ENCODE measurements around the gene CDC40.

DNA sequence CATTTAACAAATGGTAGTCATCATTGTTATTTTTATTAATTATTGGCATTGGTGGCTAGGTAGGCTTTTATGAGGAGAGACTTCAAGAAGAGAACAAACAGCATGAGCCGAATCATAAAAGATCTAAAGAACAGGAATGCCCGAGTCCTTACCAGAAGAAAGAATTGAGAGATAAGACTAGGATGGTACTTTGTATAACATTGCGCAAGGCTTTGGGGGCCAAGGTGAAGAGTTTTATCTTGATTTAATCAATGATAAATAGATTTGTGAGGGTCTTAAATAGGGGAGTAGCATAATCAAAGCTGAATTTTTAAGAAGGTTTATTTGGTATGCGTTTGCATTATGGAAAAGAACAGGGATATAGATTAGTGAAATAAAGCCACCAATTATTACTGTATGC is 15.4 kb downstream of the CDC40 start:
- TF ChIP-seq, protein P1, sequence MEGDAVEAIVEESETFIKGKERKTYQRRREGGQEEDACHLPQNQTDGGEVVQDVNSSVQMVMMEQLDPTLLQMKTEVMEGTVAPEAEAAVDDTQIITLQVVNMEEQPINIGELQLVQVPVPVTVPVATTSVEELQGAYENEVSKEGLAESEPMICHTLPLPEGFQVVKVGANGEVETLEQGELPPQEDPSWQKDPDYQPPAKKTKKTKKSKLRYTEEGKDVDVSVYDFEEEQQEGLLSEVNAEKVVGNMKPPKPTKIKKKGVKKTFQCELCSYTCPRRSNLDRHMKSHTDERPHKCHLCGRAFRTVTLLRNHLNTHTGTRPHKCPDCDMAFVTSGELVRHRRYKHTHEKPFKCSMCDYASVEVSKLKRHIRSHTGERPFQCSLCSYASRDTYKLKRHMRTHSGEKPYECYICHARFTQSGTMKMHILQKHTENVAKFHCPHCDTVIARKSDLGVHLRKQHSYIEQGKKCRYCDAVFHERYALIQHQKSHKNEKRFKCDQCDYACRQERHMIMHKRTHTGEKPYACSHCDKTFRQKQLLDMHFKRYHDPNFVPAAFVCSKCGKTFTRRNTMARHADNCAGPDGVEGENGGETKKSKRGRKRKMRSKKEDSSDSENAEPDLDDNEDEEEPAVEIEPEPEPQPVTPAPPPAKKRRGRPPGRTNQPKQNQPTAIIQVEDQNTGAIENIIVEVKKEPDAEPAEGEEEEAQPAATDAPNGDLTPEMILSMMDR (IDR thresholded peaks at IDR 0.05; ENCODE audit: insufficient read depth, low read length, poor library complexity, severe bottlenecking): no peak
- TF ChIP-seq EZH2phosphoT487 (conservative IDR thresholded peaks at IDR 0.05; ENCODE audit: low read length): no peak

All from SU-DHL-6 (cell line).